Subcutaneous abdominal adipose tissue (tissue), 5 donors: ENCODE measurements around the gene TESK2.
A peak's percentile ranks its signal among the peaks of the same experiment; 100 is the strongest.

Experiments used
- H3K27ac ChIP-seq: one replicate; pipeline ENCODE4 v1.7.0; 2013; ENCODE audit warnings: low read depth, mild to moderate bottlenecking, inconsistent platforms, low read length, moderate library complexity
- H3K27me3 ChIP-seq, 5 donors: one replicate each; pipeline ENCODE4 v1.7.0; 2013; ENCODE audit warnings: low read length in 5 of 5, inconsistent platforms in 1 of 5; ENCODE audit not compliant: control insufficient read depth in 5 of 5, insufficient read depth in 4 of 5
- H3K36me3 ChIP-seq, 5 donors: one replicate each; pipeline ENCODE4 v1.7.0; 2013; ENCODE audit warnings: low read length in 5 of 5; ENCODE audit not compliant: control insufficient read depth in 5 of 5, insufficient read depth in 5 of 5
- H3K4me1 ChIP-seq, 5 donors: one replicate each; pipeline ENCODE4 v1.7.0; 2013; ENCODE audit warnings: low read length in 5 of 5, mild to moderate bottlenecking in 3 of 5, moderate library complexity in 1 of 5; ENCODE audit not compliant: control insufficient read depth in 5 of 5, insufficient read depth in 5 of 5
- H3K4me3 ChIP-seq, 5 donors: one replicate each; pipeline ENCODE4 v1.7.0; 2013; ENCODE audit warnings: low read length in 5 of 5, low read depth in 1 of 5
- H3K9ac ChIP-seq, 5 donors: one replicate each; pipeline ENCODE4 v1.7.0; 2013; ENCODE audit warnings: low read length in 5 of 5, mild to moderate bottlenecking in 4 of 5, moderate library complexity in 3 of 5
- H3K9me3 ChIP-seq, 5 donors: one replicate each; pipeline ENCODE4 v1.7.0; 2013; ENCODE audit warnings: low read length in 5 of 5; ENCODE audit not compliant: control insufficient read depth in 5 of 5
- donor health status: healthy.
- donor health status: healthy.
- donor health status: healthy.
- donor health status: healthy.
- donor health status: healthy.

Gene TESK2

GRCh38 chr1:45346473-45346872 lies 144.5 kb downstream of the TESK2 start:
- Histone ChIP-seq H3K27ac (no peak overlapping the region), H3K4me1 (peaks cover 0 to 20% (median 15%) of the 10 kb centered on the region in 5 donors), H3K27me3 (no peaks in the 10 kb centered on the region), H3K9ac (no peak overlapping the region), H3K9me3 (no peaks in the 10 kb centered on the region), H3K36me3 (peaks cover 5 to 51% (median 38%) of the 10 kb centered on the region in 5 donors), H3K4me3 (no peak overlapping the region)

- Histone ChIP-seq H3K27me3 (no peaks in the 10 kb centered on the region), H3K9me3 (no peaks in the 10 kb centered on the region), H3K4me1 (peaks cover 9 to 32% (median 27%) of the 10 kb centered on the region in 5 donors), H3K27ac (no peak overlapping the region), H3K36me3 (peaks cover 5 to 51% (median 38%) of the 10 kb centered on the region in 5 donors), H3K4me3 (no peak overlapping the region), H3K9ac (no peak overlapping the region)
Measured at GRCh38 chr1:45345014-45345413, 145.9 kb downstream of the TESK2 start.

GRCh38 chr1:45344499-45344898 lies 146.5 kb downstream of the TESK2 start:
- H3K27ac ChIP-seq = no peak overlapping the region
- H3K36me3 ChIP-seq = peaks cover 5 to 51% (median 38%) of the 10 kb centered on the region in 5 donors
- H3K27me3 ChIP-seq = no peaks in the 10 kb centered on the region
- H3K4me3 ChIP-seq = no peak overlapping the region
- H3K9me3 ChIP-seq = no peaks in the 10 kb centered on the region
- no peak overlapping the region for H3K9ac ChIP-seq
- peaks cover 9 to 32% (median 27%) of the 10 kb centered on the region in 5 donors for H3K4me1 ChIP-seq

GRCh38 chr1:45340816-45341466 lies 150.0 kb downstream of the TESK2 start:
- no peaks in the 10 kb centered on the region for H3K27me3 ChIP-seq
- H3K9me3 ChIP-seq = no peaks in the 10 kb centered on the region
- H3K36me3 ChIP-seq = peaks cover 5 to 43% (median 38%) of the 10 kb centered on the region in 5 donors
- peak overlapping the region; percentile 83 to 98 (median 94) for H3K9ac ChIP-seq
- peak overlapping the region; percentile 88 for H3K27ac ChIP-seq
- H3K4me3 ChIP-seq = peak overlapping the region; percentile 89 to 98 (median 97)
- H3K4me1 ChIP-seq = peaks cover 9 to 29% (median 24%) of the 10 kb centered on the region in 5 donors

GRCh38 chr1:45339789-45340558 lies 151.0 kb downstream of the TESK2 start, which contains the start of the genes MUTYH and TOE1:
MUTYH (minus strand) TSS chr1:45340440; CDS start chr1:45334505, 5,935 bp downstream.
TOE1 (plus strand) TSS chr1:45340170; CDS start chr1:45340253, 83 bp downstream.
- Histone ChIP-seq H3K9me3 (no peaks in the 10 kb centered on the region), H3K4me3 (peak within 1 kb of the TSS; percentile 89 to 98 (median 97)), H3K27ac (peak within 1 kb of the TSS; percentile 88), H3K36me3 (peaks cover 5 to 33% (median 33%) of the 10 kb centered on the region in 5 donors), H3K4me1 (peaks cover 9 to 29% (median 24%) of the 10 kb centered on the region in 5 donors), H3K9ac (peak within 1 kb of the TSS; percentile 83 to 98 (median 94)), H3K27me3 (no peaks in the 10 kb centered on the region)

GRCh38 chr1:45337630-45338325 lies 153.2 kb downstream of the TESK2 start:
- no peak overlapping the region for H3K9ac ChIP-seq
- H3K27ac ChIP-seq = no peak overlapping the region
- H3K4me1 ChIP-seq = peaks cover 9 to 38% (median 31%) of the 10 kb centered on the region in 5 donors

GRCh38 chr1:45335855-45336324 lies 155.1 kb downstream of the TESK2 start:
- H3K4me1 ChIP-seq = peaks cover 5 to 25% (median 21%) of the 10 kb centered on the region in 5 donors
- H3K9ac ChIP-seq = no peak overlapping the region
- no peak overlapping the region for H3K4me3 ChIP-seq
- H3K27ac ChIP-seq = no peak overlapping the region
- H3K9me3 ChIP-seq = no peaks in the 10 kb centered on the region
- H3K36me3 ChIP-seq = peaks cover 3 to 35% (median 30%) of the 10 kb centered on the region in 5 donors
- H3K27me3 ChIP-seq = no peaks in the 10 kb centered on the region

More at GRCh38 chr1:45337630-45338325, 153.2 kb downstream of the TESK2 start:
- H3K9me3 ChIP-seq = no peaks in the 10 kb centered on the region
- H3K4me3 ChIP-seq = no peak overlapping the region
- peaks cover 3 to 27% (median 23%) of the 10 kb centered on the region in 5 donors for H3K36me3 ChIP-seq
- H3K27me3 ChIP-seq = no peaks in the 10 kb centered on the region

GRCh38 chr1:45334308-45335245 lies 156.4 kb downstream of the TESK2 start:
- Histone ChIP-seq H3K27ac (no peak overlapping the region), H3K27me3 (no peaks in the 10 kb centered on the region), H3K9ac (peak overlapping the region in 1 of 5 donors; percentile 12), H3K9me3 (no peaks in the 10 kb centered on the region), H3K4me3 (no peak overlapping the region), H3K36me3 (peaks cover 3 to 42% (median 35%) of the 10 kb centered on the region in 5 donors), H3K4me1 (peaks cover 0 to 20% (median 14%) of the 10 kb centered on the region in 5 donors)

- Histone ChIP-seq H3K9me3 (no peaks in the 10 kb centered on the region), H3K27ac (no peak overlapping the region), H3K9ac (no peak overlapping the region), H3K4me1 (peaks cover 0 to 15% (median 10%) of the 10 kb centered on the region in 5 donors), H3K27me3 (peaks cover 0 to 1% (median 0%) of the 10 kb centered on the region in 5 donors), H3K36me3 (peaks cover 3 to 51% (median 41%) of the 10 kb centered on the region in 5 donors), H3K4me3 (no peak overlapping the region)
Measured at GRCh38 chr1:45332346-45332720, 158.6 kb downstream of the TESK2 start.
